ENCODE results near the gene C1QC.
"Not testable (repeated sequence)": the region's sequence is repeated elsewhere in the genome, so short reads cannot be mapped to it uniquely, and the experiment has no call there.

The C1QC gene

DNA sequence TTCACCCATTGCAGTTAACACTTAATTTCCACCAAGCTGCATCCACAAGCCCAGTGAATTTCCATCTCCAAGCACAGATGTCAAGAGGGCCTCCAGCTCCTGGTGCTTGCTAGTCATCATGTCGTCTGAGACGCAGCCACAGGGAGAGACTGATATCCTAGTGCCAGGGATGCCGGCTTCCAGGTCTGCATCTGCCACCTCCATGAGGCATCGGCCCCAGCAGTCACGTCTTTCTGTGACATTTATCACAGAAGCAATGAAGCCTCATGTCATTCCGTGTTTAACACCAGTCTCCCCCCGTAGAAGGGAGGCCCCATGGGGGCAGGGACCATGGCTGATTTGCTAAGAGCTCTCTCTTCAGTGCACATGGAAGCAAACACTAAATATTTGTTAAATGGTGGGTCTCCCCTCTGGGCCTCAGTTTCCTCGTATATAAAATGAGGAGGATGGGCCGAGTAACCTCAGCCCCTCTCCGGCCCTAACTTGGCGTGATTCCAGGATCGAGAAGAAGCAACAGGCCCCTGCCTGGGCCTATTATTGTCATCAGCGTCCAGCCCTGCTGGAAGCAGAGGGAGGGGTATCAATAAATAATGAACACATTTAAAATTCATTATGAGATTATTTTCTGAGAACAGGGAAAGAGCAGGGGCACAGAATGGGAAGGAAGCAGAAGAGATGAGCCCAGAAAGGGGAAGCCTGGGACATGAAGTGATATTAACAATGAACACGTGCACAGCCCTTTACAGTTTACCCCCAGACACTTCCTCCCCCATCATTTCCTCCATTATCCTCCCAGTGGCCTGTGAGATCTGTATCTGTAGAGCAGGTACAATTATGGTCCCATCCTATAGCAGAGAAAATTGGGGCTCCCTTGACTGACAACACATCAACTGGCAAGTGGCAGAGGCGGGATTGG lies 8.8 kb downstream of the C1QC start:
- no peak for DNase-seq

DNA sequence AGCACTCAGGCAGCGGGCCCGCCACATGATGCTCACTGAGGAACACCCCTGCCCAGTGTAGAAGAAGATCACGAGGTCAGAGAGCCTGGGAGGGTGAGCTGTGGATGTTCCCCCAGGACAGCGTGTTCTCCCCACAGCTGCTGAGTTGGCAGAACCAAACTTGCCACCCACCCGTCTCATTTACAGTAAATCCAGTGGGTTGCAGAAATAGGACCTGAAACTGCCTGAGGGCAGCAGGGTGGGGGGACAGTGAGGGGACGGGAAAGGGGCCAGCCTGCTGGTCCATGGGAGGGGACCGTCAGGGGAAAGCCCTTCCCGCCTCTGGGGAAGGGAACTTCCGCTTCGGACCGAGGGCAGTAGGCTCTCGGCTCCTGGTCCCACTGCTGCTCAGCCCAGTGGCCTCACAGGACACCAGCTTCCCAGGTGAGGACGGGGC lies 9.5 kb downstream of the C1QC start, which contains the start of gene C1QB:
C1QB (plus strand) TSS at position 356 of the 436 bp plus-strand sequence. CDS start 6,227 bp downstream, outside the sequence.
- DNase-seq: no peak

DNA sequence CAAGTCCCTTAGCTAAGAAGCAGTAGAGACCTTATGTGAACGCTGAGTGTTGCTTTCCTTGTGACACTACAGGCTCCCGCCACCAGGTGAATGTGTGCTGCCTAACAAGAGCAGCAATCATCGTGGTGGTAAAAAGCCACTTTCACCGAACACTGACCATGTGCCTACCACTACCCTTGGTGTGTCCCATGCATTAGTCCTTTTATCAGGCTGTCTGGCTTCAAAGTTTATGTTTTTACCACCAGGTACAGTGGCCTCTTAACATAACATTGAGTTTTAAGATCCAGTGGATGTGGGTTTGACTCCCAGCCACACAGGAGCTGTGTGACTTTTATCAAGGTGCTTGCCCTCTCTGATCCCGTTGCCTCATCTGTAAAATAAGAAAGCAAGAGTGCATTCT lies 11.3 kb downstream of the C1QC start:
- DNase-seq: peak; percentile 40

DNA sequence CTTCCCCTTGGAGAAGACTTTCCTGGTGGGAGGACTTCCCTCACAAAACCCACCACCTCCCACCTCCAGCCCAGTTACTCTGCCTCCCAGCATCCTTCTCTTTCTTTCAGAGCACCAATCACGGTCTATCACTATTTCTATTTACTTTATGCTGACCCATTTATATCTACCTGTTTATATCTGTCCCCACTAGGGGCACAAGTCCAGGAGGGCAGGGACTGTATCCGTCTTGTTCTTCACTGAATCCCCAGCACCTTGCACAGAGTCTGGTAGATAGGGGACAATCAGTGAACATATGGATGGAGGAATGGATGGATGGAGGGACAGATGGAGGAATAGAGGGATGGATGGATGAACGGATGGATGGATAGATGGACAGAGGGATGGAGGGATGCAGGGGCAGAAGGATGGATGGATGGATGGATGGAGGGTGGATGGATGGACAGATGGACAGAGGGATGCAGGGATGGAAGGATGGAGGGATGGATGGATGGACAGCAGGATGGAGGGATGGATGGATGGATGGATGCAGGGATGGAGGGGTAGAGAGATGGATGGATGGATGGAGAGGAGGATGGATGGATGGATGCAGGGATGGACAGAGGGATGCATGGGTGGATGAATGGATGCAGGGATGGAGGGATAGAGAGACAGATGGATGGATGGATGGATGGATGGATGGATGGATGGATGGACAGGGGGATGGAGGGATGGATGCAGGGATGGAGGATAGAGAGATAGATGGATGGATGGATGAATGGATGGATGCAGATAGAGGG lies 15.1 kb downstream of the C1QC start:
- DNase-seq: no peak

DNA sequence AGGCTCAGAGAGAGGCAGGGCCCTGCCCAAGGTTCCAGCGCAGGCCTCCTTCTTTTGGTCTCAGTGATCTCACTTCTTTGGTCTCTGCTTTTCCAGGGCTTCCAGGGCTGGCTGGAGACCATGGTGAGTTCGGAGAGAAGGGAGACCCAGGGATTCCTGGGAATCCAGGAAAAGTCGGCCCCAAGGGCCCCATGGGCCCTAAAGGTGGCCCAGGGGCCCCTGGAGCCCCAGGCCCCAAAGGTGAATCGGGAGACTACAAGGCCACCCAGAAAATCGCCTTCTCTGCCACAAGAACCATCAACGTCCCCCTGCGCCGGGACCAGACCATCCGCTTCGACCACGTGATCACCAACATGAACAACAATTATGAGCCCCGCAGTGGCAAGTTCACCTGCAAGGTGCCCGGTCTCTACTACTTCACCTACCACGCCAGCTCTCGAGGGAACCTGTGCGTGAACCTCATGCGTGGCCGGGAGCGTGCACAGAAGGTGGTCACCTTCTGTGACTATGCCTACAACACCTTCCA lies 17.3 kb downstream of the C1QC start:
- no peak for DNase-seq

DNA sequence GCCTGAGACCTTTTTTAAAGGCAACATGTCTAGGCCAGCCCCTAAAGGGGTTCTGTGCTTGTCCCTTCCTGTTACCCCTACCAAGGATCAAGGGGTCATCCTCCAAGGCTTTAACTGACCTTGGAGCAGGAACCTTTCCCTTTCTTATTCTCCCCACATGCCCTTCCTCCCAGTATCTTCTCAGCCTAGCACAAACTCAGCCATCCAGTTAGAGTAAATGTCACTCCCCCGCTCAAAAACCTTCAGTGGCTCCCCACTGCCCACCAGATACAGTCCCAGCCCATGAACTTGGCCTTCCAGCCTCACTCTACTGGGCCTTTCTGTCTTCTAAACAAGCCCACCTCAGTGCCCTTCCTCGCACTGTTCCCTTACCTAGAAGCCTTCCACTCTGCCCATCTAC lies 18.4 kb downstream of the C1QC start:
- no peak for DNase-seq

DNA sequence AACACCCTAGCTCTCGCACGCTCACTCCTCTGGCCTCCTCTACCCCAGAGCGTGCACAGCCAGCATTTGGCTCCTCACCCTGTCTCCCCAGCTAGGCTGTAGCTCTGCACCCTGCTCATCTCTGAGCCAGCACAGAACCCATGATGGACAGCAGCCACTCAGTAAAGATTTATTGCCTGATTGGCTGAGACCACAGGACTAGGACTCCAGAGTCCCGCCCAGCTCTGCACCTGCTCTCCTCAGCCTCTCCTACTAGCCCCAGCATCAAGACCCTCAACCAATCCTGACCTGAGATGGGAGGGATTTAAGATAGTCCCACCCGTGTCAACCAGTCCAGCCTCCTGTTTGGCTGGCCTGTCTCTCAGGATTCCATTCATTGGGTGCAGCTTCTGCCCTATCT lies 18.9 kb downstream of the C1QC start:
- DNase-seq: peak; percentile 98

DNA sequence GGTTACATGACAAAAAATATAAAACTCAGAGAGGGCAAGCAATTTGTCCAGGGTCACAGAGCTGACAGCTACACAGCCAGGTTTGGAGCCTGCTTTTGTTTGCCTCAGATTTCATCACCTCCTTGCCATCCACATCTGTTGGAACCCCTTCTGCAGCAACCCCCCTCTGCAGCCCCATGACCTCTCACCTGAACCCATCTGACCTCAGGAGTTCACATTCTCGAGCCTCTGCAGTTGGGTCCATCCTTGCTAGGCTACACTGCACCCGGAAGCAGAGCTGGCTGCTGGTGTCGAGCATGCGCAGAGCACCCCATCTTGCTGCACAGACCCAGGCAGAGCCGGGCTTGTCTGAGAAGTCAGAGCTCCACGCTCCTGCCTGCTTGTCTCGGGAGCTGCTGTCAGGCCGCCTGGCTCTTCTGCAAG lies 19.6 kb downstream of the C1QC start:
- DNase-seq: no peak

DNA sequence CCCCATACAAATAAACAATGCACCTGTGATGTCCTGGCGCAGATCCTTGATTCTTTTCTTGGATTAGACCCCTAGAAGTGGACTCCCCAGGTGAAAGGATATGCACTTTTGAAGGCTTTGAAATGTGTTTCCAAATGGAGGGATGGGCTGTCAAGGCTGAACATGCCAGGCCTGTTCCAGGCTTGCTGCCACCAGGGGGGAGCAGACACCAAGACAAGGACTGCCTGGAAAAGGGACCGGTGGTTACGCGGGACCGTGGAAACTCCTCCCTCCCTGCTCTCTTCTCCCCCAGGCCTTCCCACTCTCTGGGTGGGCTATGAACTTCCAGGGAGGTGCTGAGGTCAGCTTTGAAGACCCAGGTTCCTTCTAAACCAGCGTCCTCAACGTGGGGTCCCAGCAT lies 22.3 kb downstream of the C1QC start:
- peak; percentile 79 for DNase-seq

DNA sequence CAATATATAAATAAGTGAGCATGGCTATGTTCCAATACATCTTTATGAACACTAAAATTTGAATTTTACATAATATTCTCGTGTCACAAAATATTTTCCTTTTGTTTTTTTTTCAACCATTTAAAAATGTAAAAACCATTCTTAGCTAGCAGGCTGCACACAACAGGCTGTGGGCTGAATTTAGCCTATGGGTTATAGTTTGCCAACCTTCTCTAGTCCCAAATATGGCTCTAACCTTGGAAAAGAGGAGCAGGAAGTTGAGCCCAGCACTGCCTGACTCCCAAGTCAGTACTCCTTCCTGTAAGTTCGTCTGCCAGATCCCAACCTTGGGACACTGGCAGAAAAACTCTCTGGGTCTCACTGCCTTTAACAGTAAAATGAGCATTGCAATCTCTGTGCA lies 23.0 kb downstream of the C1QC start:
- no peak for DNase-seq

DNA sequence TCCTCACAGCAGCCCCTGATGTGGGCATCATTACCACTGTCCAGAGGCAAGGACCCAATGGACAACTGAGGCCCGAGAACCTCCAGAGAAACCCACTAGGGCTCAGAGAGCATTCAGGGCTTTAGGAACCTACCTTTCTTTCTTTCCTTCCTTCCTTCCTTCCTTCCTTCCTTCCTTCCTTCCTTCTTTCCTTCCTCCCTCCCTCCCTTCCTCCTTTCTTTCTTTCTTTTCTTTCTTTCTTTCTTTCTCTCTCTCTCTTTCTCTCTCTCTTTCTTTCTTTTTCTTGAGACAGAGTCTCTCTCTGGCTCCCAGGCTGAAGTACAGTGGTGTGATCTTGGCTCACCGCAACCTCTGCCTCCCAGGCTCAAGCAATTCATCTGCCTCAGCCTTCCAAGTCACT lies 25.4 kb downstream of the C1QC start:
- DNase-seq: not testable (repeated sequence)

DNA sequence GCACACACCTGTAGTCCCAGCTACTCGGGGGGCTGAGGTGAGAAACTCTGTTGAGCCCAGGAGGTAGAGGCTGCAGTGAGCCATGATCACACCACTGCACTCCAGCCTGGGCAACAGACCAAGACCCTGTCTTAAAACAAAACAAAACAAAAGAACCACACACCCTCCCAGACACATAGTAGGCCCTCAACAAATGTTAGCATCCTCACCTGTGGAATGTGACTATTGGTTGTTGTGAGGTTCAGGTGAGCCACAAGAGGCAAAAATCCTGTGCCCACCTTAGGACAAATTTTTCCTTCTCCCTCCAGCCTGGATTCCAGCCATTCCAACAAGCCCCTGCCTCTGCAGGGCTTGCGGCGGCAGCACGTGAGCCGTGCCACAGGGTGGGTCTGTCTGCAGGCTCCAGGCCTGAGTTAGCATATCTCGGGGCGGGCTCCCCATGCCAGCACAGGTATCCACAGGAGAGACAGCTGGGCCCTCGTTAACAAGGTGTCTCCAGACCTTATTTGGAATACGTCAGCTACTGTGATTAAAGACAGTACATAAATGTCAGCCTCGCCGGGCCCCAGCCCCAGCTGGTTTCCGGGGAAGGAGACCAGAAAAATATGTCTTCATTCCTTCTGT lies 27.0 kb downstream of the C1QC start:
- no peak for DNase-seq

DNA sequence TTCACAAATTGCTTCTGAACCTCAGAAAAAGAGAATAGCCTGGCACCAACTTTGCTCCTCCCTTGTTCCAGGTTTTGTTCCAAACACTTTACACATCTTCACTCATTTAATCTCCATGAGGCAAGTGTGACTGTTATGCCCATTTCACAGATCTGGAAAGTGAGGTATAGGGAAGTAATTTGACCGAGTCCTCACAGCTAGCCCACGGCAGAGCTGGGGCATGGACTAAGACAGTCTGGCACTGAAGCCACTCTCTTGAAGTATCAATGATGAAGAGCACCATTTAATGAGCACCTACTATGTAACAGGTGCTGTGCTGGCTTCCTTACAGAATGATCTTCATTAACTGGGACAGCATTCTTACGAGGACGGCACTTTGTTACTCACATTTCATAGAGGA lies 28.6 kb downstream of the C1QC start:
- DNase-seq: no peak

DNA sequence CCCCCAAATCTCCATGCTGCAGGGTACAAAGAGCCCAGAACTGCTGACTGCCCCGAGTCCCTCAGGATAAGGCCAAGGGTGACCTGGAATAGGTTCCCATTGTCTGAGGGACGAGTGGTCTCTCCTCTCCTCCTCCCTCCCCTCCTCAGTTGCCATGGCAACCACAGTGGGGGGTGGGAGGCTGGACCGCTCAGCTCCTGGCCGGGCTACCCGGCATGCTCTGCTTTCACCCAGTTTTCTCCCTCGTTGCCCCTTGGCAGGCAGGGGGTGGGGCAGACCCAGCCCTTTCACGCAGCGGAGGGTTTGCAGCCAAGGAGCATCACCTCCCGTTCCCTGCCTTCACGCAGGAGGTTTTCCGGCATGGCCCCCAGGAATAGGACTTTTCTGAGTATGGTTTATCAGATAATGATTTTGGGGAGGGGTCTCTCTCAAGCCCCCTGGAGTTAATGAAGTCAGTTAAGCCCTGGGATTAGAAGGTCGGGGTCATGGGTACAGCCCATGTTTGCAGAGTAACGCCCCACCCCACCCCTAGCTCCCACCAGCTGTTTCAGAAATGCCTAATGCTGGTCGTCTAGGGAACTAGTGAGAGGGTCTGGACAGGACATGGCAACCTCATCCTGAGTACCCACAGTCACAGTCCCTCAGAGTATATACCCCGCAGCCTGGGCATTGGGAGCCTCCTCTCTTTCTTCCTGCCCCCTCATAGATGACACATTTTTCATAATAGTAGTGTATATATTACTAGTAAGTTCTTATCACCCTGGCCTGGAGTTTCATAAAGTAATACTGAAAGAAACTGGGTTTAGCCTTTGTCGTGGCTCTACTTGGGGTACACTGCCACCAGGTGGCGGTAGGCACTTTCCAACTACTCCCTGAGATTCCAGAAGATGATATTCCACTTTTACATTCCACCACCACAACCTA lies 30.3 kb downstream of the C1QC start:
- DNase-seq: peak; percentile 76

DNA sequence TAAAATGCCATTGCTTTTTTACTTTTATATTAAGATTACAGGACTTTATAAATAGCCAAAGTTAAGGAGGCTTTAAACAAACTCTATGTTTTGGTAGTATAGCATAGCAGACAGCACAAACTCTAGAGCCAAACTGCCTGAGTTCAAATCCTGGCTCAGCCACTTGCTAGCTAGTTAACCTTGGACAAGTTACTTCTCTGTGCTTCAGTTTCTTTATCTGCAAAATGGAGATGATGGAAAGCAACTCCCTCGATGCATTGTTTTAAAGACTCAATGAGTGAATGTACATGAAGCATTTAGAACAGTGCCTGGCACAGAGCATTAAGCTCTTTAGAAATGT lies 30.9 kb downstream of the C1QC start:
- DNase-seq: no peak

DNA sequence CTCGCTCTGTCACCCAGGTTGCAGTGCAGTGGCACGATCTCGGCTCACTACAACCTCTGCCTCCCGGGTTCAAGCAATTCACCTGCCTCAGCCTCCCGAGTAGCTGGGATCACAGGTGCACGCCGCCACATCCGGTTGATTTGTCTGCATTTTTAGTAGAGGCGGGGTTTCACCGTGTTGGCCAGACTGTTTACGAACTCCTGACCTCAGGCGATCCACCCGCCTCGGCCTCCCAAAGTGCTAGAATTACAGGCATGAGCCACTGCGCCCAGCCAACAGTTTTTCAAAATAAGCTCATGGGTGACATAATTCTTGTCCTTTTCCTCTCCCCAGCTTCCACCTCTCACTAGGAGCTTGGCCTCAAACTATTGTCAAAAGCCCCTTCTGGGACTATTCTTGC lies 32.7 kb downstream of the C1QC start:
- DNase-seq: not testable (repeated sequence)

DNA sequence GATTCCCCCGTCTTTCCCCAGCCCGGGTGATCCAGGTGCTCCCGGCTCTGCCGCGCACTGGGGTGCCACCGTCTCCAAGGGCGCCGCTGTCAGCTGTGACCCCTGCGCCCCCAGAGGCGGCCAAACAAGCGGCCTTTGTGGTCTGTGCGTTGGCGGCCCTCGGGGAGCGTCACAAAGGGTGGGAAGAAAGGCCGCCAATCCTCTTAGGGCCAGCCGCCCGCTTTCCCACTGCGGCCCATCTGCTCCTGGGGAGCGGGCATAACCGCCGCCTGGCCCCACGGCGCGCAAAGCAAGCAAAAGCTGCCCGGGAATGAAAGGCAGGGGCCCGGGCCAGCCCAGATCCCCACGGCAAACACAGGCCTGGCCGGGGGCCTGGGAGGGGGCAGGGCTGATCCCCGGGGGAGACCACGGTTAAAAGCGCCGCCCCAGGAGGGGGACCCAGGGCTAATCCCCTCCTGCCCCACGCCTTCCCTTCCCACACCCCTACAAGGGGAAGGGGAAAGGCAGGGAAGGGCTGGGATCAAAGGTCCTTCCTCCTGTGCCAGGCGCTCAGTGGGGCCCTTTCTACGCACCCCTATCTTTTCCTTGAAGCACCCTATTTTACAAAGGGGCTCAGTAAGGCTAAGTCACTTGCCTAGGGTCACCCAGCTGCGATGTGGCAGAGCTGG lies 33.6 kb downstream of the C1QC start:
- peak; percentile 92 for DNase-seq

DNA sequence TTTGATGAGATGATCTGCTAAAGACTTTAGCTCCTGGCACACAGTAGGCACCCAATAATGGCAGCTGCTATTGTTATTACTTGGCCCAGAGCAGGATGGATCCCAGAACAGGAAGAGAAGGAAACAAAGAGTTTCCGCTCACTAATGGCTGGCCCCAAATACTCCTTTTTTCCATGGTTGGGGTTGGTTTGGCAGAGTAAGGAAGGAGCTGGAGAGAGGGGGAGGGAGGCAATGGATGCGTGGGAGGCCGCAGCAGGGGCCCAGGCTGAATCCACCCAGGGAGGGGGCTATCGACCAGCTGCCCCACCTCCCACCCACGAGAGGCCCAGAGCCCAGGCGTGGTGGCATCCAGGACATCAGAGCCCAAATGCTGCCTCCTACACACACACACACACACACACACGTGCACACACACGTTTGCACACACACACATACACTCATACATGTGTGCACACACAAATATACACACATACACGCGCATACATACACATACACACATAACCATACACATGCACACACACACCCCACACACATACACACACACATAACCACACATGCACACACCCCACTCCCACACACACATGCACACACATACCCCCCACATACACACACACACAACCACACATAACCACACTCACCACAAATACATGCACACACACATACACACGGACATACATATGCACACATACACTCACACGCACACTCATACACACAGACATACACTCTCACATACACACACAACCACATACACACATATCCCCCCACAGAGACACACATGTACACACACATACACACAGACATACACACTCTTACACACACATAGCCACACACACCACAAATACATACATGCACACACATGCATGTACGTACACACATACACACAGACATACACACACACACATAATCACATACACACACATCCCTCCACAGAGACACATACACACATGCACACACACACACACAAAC lies 34.8 kb downstream of the C1QC start:
- no peak for DNase-seq

DNA sequence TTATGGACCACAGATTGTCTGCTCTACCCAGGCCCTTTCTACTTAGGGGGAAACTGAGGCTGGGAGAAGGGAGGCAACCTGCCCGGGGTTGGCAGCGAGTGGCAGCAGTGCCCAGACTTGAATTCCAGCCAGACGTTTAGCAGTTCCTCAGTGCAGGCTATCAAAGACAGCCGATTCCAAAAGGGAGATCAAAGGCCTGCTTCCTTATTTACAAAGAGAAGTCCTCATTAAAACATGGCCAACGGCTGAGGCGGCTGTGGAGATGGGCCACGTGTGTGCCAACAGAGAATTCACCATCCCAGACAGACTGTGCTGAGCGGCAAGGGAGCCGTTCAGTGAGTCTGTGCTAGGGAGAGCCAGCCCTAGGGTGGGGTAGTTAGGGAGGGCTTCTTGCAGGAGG lies 37.3 kb downstream of the C1QC start:
- no peak for DNase-seq

DNA sequence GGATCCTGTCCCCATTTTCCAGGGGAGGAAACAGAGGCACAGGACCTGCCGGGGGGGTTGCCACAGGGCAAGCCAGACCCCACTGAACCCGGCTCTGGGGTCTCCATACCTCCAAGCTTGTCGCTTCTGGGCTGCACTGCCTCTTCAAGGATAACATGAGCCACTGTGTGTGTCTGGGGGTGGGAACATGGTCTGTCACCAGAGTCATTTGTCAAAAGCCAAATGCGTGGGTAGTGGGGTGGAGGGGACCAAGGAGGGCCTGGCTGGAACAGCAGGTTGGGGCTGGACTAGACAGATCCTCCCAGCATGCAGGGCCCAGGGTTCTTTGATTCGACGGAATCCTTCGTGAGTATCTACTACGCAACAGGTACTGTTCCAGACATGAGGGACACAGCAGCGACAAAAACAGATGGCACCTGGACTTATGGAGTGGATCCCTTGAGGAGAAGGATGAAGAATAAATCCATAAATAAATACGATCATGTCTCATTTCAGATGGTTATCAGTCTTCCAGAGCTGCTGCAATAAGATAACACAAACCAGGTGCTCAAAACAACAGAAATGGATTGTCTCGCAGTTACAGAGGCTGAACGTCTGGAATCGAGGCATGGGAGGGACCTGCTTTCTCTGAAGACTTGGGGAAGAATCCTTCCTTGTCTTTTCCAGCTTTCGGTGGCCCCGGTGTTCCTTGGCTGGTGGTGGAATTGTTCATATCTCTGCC lies 38.3 kb downstream of the C1QC start:
- DNase-seq: peak; percentile 46

All from NCI-H82 (cell line).